HUES48 (cell line): ENCODE data around the gene ABCF2.

Experiments
- H3K27ac ChIP-seq: one replicate; pipeline ENCODE4 v1.7.0; 2013; ENCODE audit warnings: low read depth, low read length, inconsistent platforms
- H3K27me3 ChIP-seq: 2 replicates; pipeline ENCODE4 v1.6.1; 2013; ENCODE audit warnings: mild to moderate bottlenecking, low read length; ENCODE audit not compliant: control insufficient read depth, insufficient read depth
- H3K36me3 ChIP-seq: 2 replicates; pipeline ENCODE4 v1.6.1; 2013; ENCODE audit warnings: low read length; ENCODE audit not compliant: control insufficient read depth, insufficient read depth
- H3K4me1 ChIP-seq: 2 replicates; pipeline ENCODE4 v1.6.1; 2013; ENCODE audit warnings: mild to moderate bottlenecking, low read length; ENCODE audit not compliant: control insufficient read depth, insufficient read depth
- H3K4me3 ChIP-seq: 2 replicates; pipeline ENCODE4 v1.5.1; 2013; ENCODE audit warnings: mild to moderate bottlenecking, low read depth, low read length
- H3K9ac ChIP-seq: 2 replicates; pipeline ENCODE4 v1.6.1; 2013; ENCODE audit warnings: mild to moderate bottlenecking, low read depth, low read length, moderate library complexity
- H3K9me3 ChIP-seq: 2 replicates; pipeline ENCODE4 v1.6.1; 2013; ENCODE audit warnings: low read length; ENCODE audit not compliant: control insufficient read depth, insufficient read depth

Gene ABCF2

GRCh38 chr7:151246102-151246850, 19.3 kb upstream of the ABCF2 start:
- no peak overlapping the region for H3K27ac ChIP-seq
- no peaks in the 10 kb centered on the region for H3K36me3 ChIP-seq
- peak overlapping the region; percentile 50; the same call in 1 of the 2 replicates for H3K4me3 ChIP-seq
- H3K4me1 ChIP-seq = peaks cover 53% of the 10 kb centered on the region
- H3K27me3 ChIP-seq = peaks cover 65% of the 10 kb centered on the region
- H3K9ac ChIP-seq = no peak overlapping the region
- no peaks in the 10 kb centered on the region for H3K9me3 ChIP-seq

- Histone ChIP-seq H3K9me3 (no peaks in the 10 kb centered on the region), H3K27me3 (peaks cover 57% of the 10 kb centered on the region), H3K4me1 (peaks cover 46% of the 10 kb centered on the region), H3K4me3 (peak overlapping the region; percentile 50), H3K27ac (no peak overlapping the region), H3K9ac (no peak overlapping the region), H3K36me3 (no peaks in the 10 kb centered on the region)
These were observed 18.5 kb upstream of the ABCF2 start for GRCh38 chr7:151245360-151246101.

GRCh38 chr7:151244841-151245346, 17.9 kb upstream of the ABCF2 start:
- no peak overlapping the region for H3K27ac ChIP-seq
- no peak overlapping the region for H3K9ac ChIP-seq
- no peaks in the 10 kb centered on the region for H3K36me3 ChIP-seq
- H3K9me3 ChIP-seq = no peaks in the 10 kb centered on the region
- peak overlapping the region; percentile 50 for H3K4me3 ChIP-seq
- peaks cover 51% of the 10 kb centered on the region for H3K27me3 ChIP-seq
- peaks cover 42% of the 10 kb centered on the region for H3K4me1 ChIP-seq

- Histone ChIP-seq H3K36me3 (no peaks in the 10 kb centered on the region), H3K9ac (no peak overlapping the region), H3K27ac (no peak overlapping the region), H3K9me3 (no peaks in the 10 kb centered on the region), H3K4me3 (peak overlapping the region; percentile 50; the same call in 1 of the 2 replicates), H3K27me3 (peaks cover 45% of the 10 kb centered on the region), H3K4me1 (peaks cover 39% of the 10 kb centered on the region)
These were observed 17.3 kb upstream of the ABCF2 start for GRCh38 chr7:151244196-151244840.

- no peak overlapping the region for H3K4me3 ChIP-seq
- peaks cover under 1% of the 10 kb centered on the region; the same call in 1 of the 2 replicates for H3K36me3 ChIP-seq
- H3K9me3 ChIP-seq = no peaks in the 10 kb centered on the region
- H3K4me1 ChIP-seq = peaks cover 36% of the 10 kb centered on the region
- peaks cover 39% of the 10 kb centered on the region for H3K27me3 ChIP-seq
- no peak overlapping the region for H3K27ac ChIP-seq
- H3K9ac ChIP-seq = no peak overlapping the region
These were observed 16.6 kb upstream of the ABCF2 start for GRCh38 chr7:151243408-151244195.

GRCh38 chr7:151243045-151243349, 16.0 kb upstream of the ABCF2 start:
- Histone ChIP-seq H3K4me3 (no peak overlapping the region), H3K9ac (no peak overlapping the region), H3K4me1 (peaks cover 36% of the 10 kb centered on the region), H3K27me3 (peaks cover 33% of the 10 kb centered on the region), H3K27ac (no peak overlapping the region), H3K36me3 (peaks cover 4% of the 10 kb centered on the region), H3K9me3 (no peaks in the 10 kb centered on the region)

GRCh38 chr7:151242159-151243044, 15.4 kb upstream of the ABCF2 start:
- H3K4me3 ChIP-seq = no peak overlapping the region

GRCh38 chr7:151241755-151242096, 14.7 kb upstream of the ABCF2 start:
- no peak overlapping the region for H3K27ac ChIP-seq
- H3K4me1 ChIP-seq = peaks cover 28% of the 10 kb centered on the region
- H3K9ac ChIP-seq = no peak overlapping the region
- no peaks in the 10 kb centered on the region for H3K9me3 ChIP-seq
- H3K36me3 ChIP-seq = peaks cover 17% of the 10 kb centered on the region
- H3K27me3 ChIP-seq = peaks cover 21% of the 10 kb centered on the region
- no peak overlapping the region for H3K4me3 ChIP-seq

More at GRCh38 chr7:151242159-151243044, 15.4 kb upstream of the ABCF2 start:
- peaks cover 32% of the 10 kb centered on the region for H3K4me1 ChIP-seq
- H3K9me3 ChIP-seq = no peaks in the 10 kb centered on the region
- H3K9ac ChIP-seq = no peak overlapping the region
- H3K36me3 ChIP-seq = peaks cover 10% of the 10 kb centered on the region
- H3K27ac ChIP-seq = no peak overlapping the region
- H3K27me3 ChIP-seq = peaks cover 27% of the 10 kb centered on the region

GRCh38 chr7:151240942-151241754, 14.1 kb upstream of the ABCF2 start:
- Histone ChIP-seq H3K4me1 (peaks cover 22% of the 10 kb centered on the region), H3K27me3 (peaks cover 15% of the 10 kb centered on the region), H3K36me3 (peaks cover 23% of the 10 kb centered on the region), H3K4me3 (no peak overlapping the region), H3K9me3 (no peaks in the 10 kb centered on the region), H3K9ac (no peak overlapping the region), H3K27ac (no peak overlapping the region)
